GM12892 (cell line): ENCODE data around the gene CBL.

Experiments
- POLR2A ChIP-seq: IDR thresholded peaks from 2 replicates; pipeline ENCODE4 v1.6.1; 2011; ENCODE audit warnings: low read depth, low read length, control low read depth
- POLR2AphosphoS5 ChIP-seq: IDR thresholded peaks from 2 replicates; pipeline ENCODE4 v1.6.1; 2011; ENCODE audit warnings: low read depth, low read length, control low read depth
- TAF1 ChIP-seq: IDR thresholded peaks from 2 replicates; pipeline ENCODE4 v1.6.1; 2011; ENCODE audit warnings: low read depth, mild to moderate bottlenecking, control low read depth, low read length, borderline replicate concordance

DNA sequence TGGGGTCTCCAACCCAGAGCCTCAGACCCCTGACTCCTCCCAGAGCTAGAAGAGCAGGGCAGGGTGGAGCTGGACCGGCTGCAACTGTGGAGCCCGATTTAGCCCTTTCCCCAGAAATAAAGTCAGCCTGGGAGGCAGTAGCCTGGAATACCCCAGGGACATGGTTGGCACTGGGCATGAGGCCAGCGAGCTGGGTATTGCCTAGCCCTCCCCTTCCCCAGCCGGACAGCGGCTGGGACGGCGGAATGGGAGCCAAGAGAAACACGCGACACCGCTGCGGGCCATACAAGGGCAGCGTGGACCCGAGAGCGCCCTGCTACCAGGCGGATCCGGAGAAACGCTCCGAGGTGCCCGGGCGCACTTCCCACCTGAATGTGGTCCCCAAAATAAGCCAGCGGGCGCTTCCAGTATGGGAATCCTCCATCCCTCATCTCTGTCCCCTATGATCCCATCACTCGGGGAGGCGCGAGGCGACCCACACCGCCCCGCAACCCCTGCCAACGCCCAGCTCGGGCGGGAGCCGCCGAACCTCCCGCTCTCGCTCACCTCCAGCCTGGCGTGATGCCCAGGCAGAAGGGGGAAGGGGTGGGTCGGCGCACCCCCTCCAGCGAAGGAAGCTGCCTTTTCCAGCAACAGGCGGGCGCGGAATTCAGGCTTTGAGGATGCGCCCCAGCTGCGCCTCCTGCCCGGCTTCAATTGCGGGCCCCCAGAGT, 110.0 kb downstream of the CBL start:
- TF ChIP-seq POLR2AphosphoS5 = no peak
- no peak for TF ChIP-seq POLR2A
- no peak for TF ChIP-seq TAF1
